Ectodermal cell (in vitro differentiated cells): ENCODE data around the gene CNNM2.

Experiments
- H3K27ac ChIP-seq: 2 replicates; pipeline ENCODE4 v1.7.0; 2013; ENCODE audit warnings: mild to moderate bottlenecking, low read depth, low read length; ENCODE audit not compliant: insufficient read depth, poor library complexity, severe bottlenecking
- H3K27me3 ChIP-seq: 2 replicates; pipeline ENCODE4 v1.7.0; 2013; ENCODE audit warnings: mild to moderate bottlenecking, low read length; ENCODE audit not compliant: insufficient read depth, control insufficient read depth, poor library complexity, severe bottlenecking
- H3K36me3 ChIP-seq: one replicate; pipeline ENCODE4 v1.7.0; 2013; ENCODE audit warnings: low read length; ENCODE audit not compliant: control insufficient read depth, insufficient read depth
- H3K4me1 ChIP-seq: one replicate; pipeline ENCODE4 v1.7.0; 2013; ENCODE audit warnings: low read length; ENCODE audit not compliant: control insufficient read depth, insufficient read depth
- H3K4me3 ChIP-seq: 2 replicates; pipeline ENCODE4 v1.7.0; 2013; ENCODE audit warnings: low read depth, low read length, control low read depth; ENCODE audit not compliant: insufficient read depth
- H3K9me3 ChIP-seq: 2 replicates; pipeline ENCODE4 v1.7.0; 2013; ENCODE audit warnings: mild to moderate bottlenecking, low read length, moderate library complexity; ENCODE audit not compliant: control insufficient read depth
- WGBS, 2 experiments: methylation state at CpG; one replicate each; pipeline ENCODE4 v1.1.7; 2013; ENCODE audit warnings: missing lambda C conversion rate in 2 of 2; 5-methylcytosine and 5-hydroxymethylcytosine counted together

The CNNM2 gene

GRCh38 chr10:103078309-103078615, 160.2 kb downstream of the CNNM2 start:
- no peaks in the 10 kb centered on the region for H3K27me3 ChIP-seq
- WGBS, 2 experiments = 95 to 97% methylated on average over 2 to 3 of the region's 3 CpGs
- no peaks in the 10 kb centered on the region for H3K9me3 ChIP-seq
- H3K4me1 ChIP-seq = no peaks in the 10 kb centered on the region
- no peaks in the 10 kb centered on the region for H3K36me3 ChIP-seq
- no peak overlapping the region for H3K27ac ChIP-seq
- no peak overlapping the region for H3K4me3 ChIP-seq

GRCh38 chr10:103078676-103079075, 160.6 kb downstream of the CNNM2 start:
- Histone ChIP-seq H3K36me3 (no peaks in the 10 kb centered on the region), H3K4me1 (no peaks in the 10 kb centered on the region), H3K4me3 (no peak overlapping the region), H3K9me3 (no peaks in the 10 kb centered on the region), H3K27ac (no peak overlapping the region), H3K27me3 (no peaks in the 10 kb centered on the region)
- WGBS, 2 experiments = 92% methylated on average over 14 of the region's 14 CpGs

GRCh38 chr10:103079100-103079499, 161.0 kb downstream of the CNNM2 start:
- Histone ChIP-seq H3K4me3 (no peak overlapping the region), H3K27ac (no peak overlapping the region), H3K9me3 (no peaks in the 10 kb centered on the region), H3K27me3 (no peaks in the 10 kb centered on the region), H3K36me3 (no peaks in the 10 kb centered on the region), H3K4me1 (no peaks in the 10 kb centered on the region)
- 94 to 97% methylated on average over 7 of the region's 7 CpGs for WGBS, 2 experiments

- Histone ChIP-seq H3K4me1 (no peaks in the 10 kb centered on the region), H3K4me3 (no peak overlapping the region), H3K9me3 (no peaks in the 10 kb centered on the region), H3K27ac (no peak overlapping the region), H3K36me3 (peaks cover under 1% of the 10 kb centered on the region), H3K27me3 (no peaks in the 10 kb centered on the region)
- 92 to 94% methylated on average over 11 of the region's 11 CpGs for WGBS, 2 experiments
Observed at GRCh38 chr10:103079946-103080345, 161.9 kb downstream of the CNNM2 start.

GRCh38 chr10:103080891-103081581, 162.9 kb downstream of the CNNM2 start:
- WGBS, 2 experiments = 93 to 96% methylated on average over 4 of the region's 4 CpGs
- H3K36me3 ChIP-seq = peaks cover 12% of the 10 kb centered on the region
- no peaks in the 10 kb centered on the region for H3K27me3 ChIP-seq
- H3K4me3 ChIP-seq = no peak overlapping the region
- H3K9me3 ChIP-seq = no peaks in the 10 kb centered on the region
- no peak overlapping the region for H3K27ac ChIP-seq
- no peaks in the 10 kb centered on the region for H3K4me1 ChIP-seq

- Histone ChIP-seq H3K9me3 (no peaks in the 10 kb centered on the region), H3K27me3 (no peaks in the 10 kb centered on the region), H3K4me1 (no peaks in the 10 kb centered on the region), H3K36me3 (peaks cover 13% of the 10 kb centered on the region), H3K4me3 (no peak overlapping the region), H3K27ac (no peak overlapping the region)
- WGBS, 2 experiments = 84 to 96% methylated on average over 1 of the region's 1 CpG
Observed at GRCh38 chr10:103082683-103083082, 164.6 kb downstream of the CNNM2 start.

- Histone ChIP-seq H3K27me3 (no peaks in the 10 kb centered on the region), H3K4me1 (no peaks in the 10 kb centered on the region), H3K27ac (no peak overlapping the region), H3K36me3 (peaks cover 13% of the 10 kb centered on the region), H3K9me3 (no peaks in the 10 kb centered on the region), H3K4me3 (no peak overlapping the region)
- 94 to 95% methylated on average over 7 of the region's 7 CpGs for WGBS, 2 experiments
Observed at GRCh38 chr10:103083266-103083976, 165.3 kb downstream of the CNNM2 start.

- no peaks in the 10 kb centered on the region for H3K27me3 ChIP-seq
- H3K4me3 ChIP-seq = no peak overlapping the region
- H3K4me1 ChIP-seq = no peaks in the 10 kb centered on the region
- no peak overlapping the region for H3K27ac ChIP-seq
- no peaks in the 10 kb centered on the region for H3K9me3 ChIP-seq
- peaks cover 16% of the 10 kb centered on the region for H3K36me3 ChIP-seq
- 93 to 96% methylated on average over 5 of the region's 5 CpGs for WGBS, 2 experiments
Observed at GRCh38 chr10:103083977-103084320, 165.9 kb downstream of the CNNM2 start.

GRCh38 chr10:103086261-103086660, 168.2 kb downstream of the CNNM2 start:
- no peaks in the 10 kb centered on the region for H3K4me1 ChIP-seq
- peaks cover 30% of the 10 kb centered on the region for H3K36me3 ChIP-seq
- H3K9me3 ChIP-seq = no peaks in the 10 kb centered on the region
- no peak overlapping the region for H3K27ac ChIP-seq
- H3K27me3 ChIP-seq = no peaks in the 10 kb centered on the region
- 90 to 100% methylated on average over 2 of the region's 2 CpGs for WGBS, 2 experiments
- no peak overlapping the region for H3K4me3 ChIP-seq

GRCh38 chr10:103086799-103087198, 168.7 kb downstream of the CNNM2 start:
- Histone ChIP-seq H3K27ac (no peak overlapping the region), H3K4me1 (no peaks in the 10 kb centered on the region), H3K9me3 (no peaks in the 10 kb centered on the region), H3K27me3 (no peaks in the 10 kb centered on the region), H3K36me3 (peaks cover 30% of the 10 kb centered on the region), H3K4me3 (no peak overlapping the region)
- WGBS, 2 experiments = 100% methylated on average over 1 of the region's 2 CpGs; no CpG with 5 or more reads in 1 of the 2 experiments
